GM23338 (cell line): Measurements from ENCODE around the gene NUB1.

ENCODE experiments used
- CTCF ChIP-seq, 2 experiments: fragments of 200-600 bp in 1 of 2; sonication (generic) in 1 of 2; conservative IDR thresholded peaks; 2 replicates each; pipeline versions ENCODE4 v1.5.1 to v1.6.1; 2016 to 2017; ENCODE audit warnings: antibody characterized with exemption in 2 of 2, low read depth in 2 of 2, mild to moderate bottlenecking in 2 of 2, moderate library complexity in 1 of 2
- NANOG ChIP-seq: IDR thresholded peaks from 2 replicates; pipeline ENCODE4 v1.6.1; 2016; ENCODE audit warnings: antibody characterized with exemption, borderline replicate concordance
- POLR2AphosphoS5 ChIP-seq: IDR thresholded peaks from 2 replicates; pipeline ENCODE4 v1.6.1; 2016; ENCODE audit warnings: antibody characterized with exemption, low read depth

GRCh38 chr7:151371266-151371665, 29.7 kb downstream of the NUB1 start:
- TF ChIP-seq CTCF (conservative IDR thresholded peaks at IDR 0.05; ENCODE audit: low read depth in 2 of 2) (no peak), POLR2AphosphoS5 (no peak), NANOG (no peak)
